SK-N-SH (cell line): Measurements from ENCODE around the gene TFEB.

ENCODE experiments used
- CHD2 ChIP-seq: fragments of 150-350 bp; IDR thresholded peaks from 2 replicates; pipeline ENCODE4 v1.6.1; 2018; ENCODE audit warnings: low read length; ENCODE audit not compliant: partially characterized antibody
- CTCF ChIP-seq: fragments of 200-600 bp; sonication (generic); IDR thresholded peaks from 2 replicates; pipeline ENCODE4 v1.6.1; 2017; ENCODE audit warnings: antibody characterized with exemption, mild to moderate bottlenecking, moderate library complexity
- EP300 ChIP-seq, 2 experiments: IDR thresholded peaks; 2 replicates each; pipeline versions ENCODE4 v1.4.0 to v1.6.1; 2012; ENCODE audit warnings: borderline replicate concordance in 1 of 2, low read depth in 1 of 2, low read length in 1 of 2
- FOSL2 ChIP-seq: IDR thresholded peaks from 2 replicates; pipeline ENCODE4 v1.4.0; 2012; ENCODE audit warnings: low read depth, mild to moderate bottlenecking, moderate library complexity, borderline replicate concordance
- FOXJ3 ChIP-seq: sonication (generic); formaldehyde crosslinking; IDR thresholded peaks from 2 replicates; pipeline ENCODE4 v1.5.1; 2020; ENCODE audit warnings: mild to moderate bottlenecking, missing genetic modification reagents
- GABPA ChIP-seq: IDR thresholded peaks from 2 replicates; pipeline ENCODE4 v1.4.0; 2012; ENCODE audit warnings: low read depth, mild to moderate bottlenecking
- MXI1 ChIP-seq: IDR thresholded peaks from 2 replicates; pipeline ENCODE4 v1.6.1; 2012; ENCODE audit warnings: mild to moderate bottlenecking, low read depth, low read length, improper control_type of control experiment
- NFIC ChIP-seq: IDR thresholded peaks from 2 replicates; pipeline ENCODE4 v1.4.0; 2012; ENCODE audit warnings: borderline replicate concordance
- NRF1 ChIP-seq: IDR thresholded peaks from 2 replicates; pipeline ENCODE4 v1.6.1; 2012; ENCODE audit warnings: low read depth, mild to moderate bottlenecking, low read length
- POLR2AphosphoS5 ChIP-seq: IDR thresholded peaks from 2 replicates; pipeline ENCODE4 v1.6.1; 2012; ENCODE audit warnings: low read depth, low read length
- RAD21 ChIP-seq: IDR thresholded peaks from 2 replicates; pipeline ENCODE4 v1.6.1; 2012; ENCODE audit warnings: mild to moderate bottlenecking, low read length
- TAF1 ChIP-seq: IDR thresholded peaks from 2 replicates; pipeline ENCODE4 v1.6.1; 2012; ENCODE audit warnings: low read depth, mild to moderate bottlenecking, low read length, moderate library complexity, borderline replicate concordance
- USF2 ChIP-seq: fragments of 150-350 bp; IDR thresholded peaks from 2 replicates; pipeline ENCODE4 v1.6.1; 2017; ENCODE audit warnings: antibody characterized with exemption, low read length, low read depth, borderline replicate concordance

GRCh38 chr6:41732591-41733359, 2.6 kb downstream of the TFEB start:
- TF ChIP-seq CHD2 = no peak
- TF ChIP-seq FOSL2 = no peak; the same call in 1 of the 2 replicates
- no peak for TF ChIP-seq CTCF
- TF ChIP-seq FOXJ3 (CRISPR knock-in tag) = no peak
- TF ChIP-seq POLR2AphosphoS5 = no peak
- TF ChIP-seq EP300 (IDR thresholded peaks at IDR 0.05; ENCODE audit: borderline replicate concordance in 1 of 2, low read depth in 1 of 2, low read length in 1 of 2) = no peak
- no peak for TF ChIP-seq USF2
- peak; percentile 19; the same call in 1 of the 2 replicates for TF ChIP-seq MXI1
- no peak for TF ChIP-seq TAF1
- no peak for TF ChIP-seq RAD21
- TF ChIP-seq GABPA = no peak
- no peak for TF ChIP-seq NRF1
- TF ChIP-seq NFIC = no peak
